SU-DHL-6 (cell line): ENCODE results near the gene ARR3.

Source experiments
- H2AFZ ChIP-seq: fragments of 200-600 bp; sonication (generic); 2 replicates; pipeline ENCODE4 v1.6.1; 2014; ENCODE audit warnings: low read depth, mild to moderate bottlenecking, moderate library complexity, mixed read lengths, antibody characterized with exemption, low read length; ENCODE audit not compliant: severe bottlenecking
- H3F3A ChIP-seq: fragments of 200-600 bp; shearing (Covaris generic); 2 replicates; pipeline ENCODE4 v1.6.0; 2016; ENCODE audit warnings: antibody characterized with exemption, mild to moderate bottlenecking; ENCODE audit not compliant: insufficient read depth
- H3K27ac ChIP-seq: fragments of 200-600 bp; sonication (generic); 2 replicates; pipeline ENCODE4 v1.5.1; 2016; ENCODE audit warnings: low read depth, mild to moderate bottlenecking, low read length, moderate library complexity, mixed read lengths
- H3K27me3 ChIP-seq: fragments of 200-600 bp; sonication (generic), shearing (Covaris generic); 2 replicates; pipeline ENCODE4 v1.6.0; 2014; ENCODE audit warnings: mild to moderate bottlenecking, low read length
- H3K36me3 ChIP-seq: fragments of 200-600 bp; sonication (generic); 2 replicates; pipeline ENCODE4 v1.6.1; 2014; ENCODE audit warnings: mild to moderate bottlenecking, low read length, mixed read lengths
- H3K4me2 ChIP-seq: fragments of 300-600, 200-600 bp; shearing (Covaris generic), sonication (generic); 2 replicates; pipeline ENCODE4 v1.6.0; 2014; ENCODE audit warnings: low read length, low read depth, mild to moderate bottlenecking; ENCODE audit not compliant: poor library complexity, severe bottlenecking
- H3K4me3 ChIP-seq: fragments of 200-600 bp; sonication (generic); 2 replicates; pipeline ENCODE4 v1.5.1; 2014; ENCODE audit warnings: antibody characterized with exemption, low read length, mild to moderate bottlenecking, mixed read lengths; ENCODE audit not compliant: insufficient read depth, poor library complexity, severe bottlenecking
- H3K79me2 ChIP-seq: fragments of 200-600 bp; sonication (generic); 2 replicates; pipeline ENCODE4 v1.6.1; 2014; ENCODE audit warnings: mild to moderate bottlenecking, low read length, moderate library complexity; ENCODE audit not compliant: insufficient read depth
- H3K9ac ChIP-seq: fragments of 200-600 bp; sonication (generic); 2 replicates; pipeline ENCODE4 v1.7.0; 2014; ENCODE audit warnings: mild to moderate bottlenecking, low read length
- H3K9me2 ChIP-seq: fragments of 200-600 bp; sonication (generic); replicated peaks from 2 replicates; pipeline ENCODE4 v1.6.1; 2014; ENCODE audit warnings: low read length; ENCODE audit not compliant: insufficient read depth
- H3K9me3 ChIP-seq: fragments of 200-600 bp; sonication (generic); 2 replicates; pipeline ENCODE4 v1.6.1; 2014; ENCODE audit warnings: low read length, mixed read lengths; ENCODE audit not compliant: insufficient read depth
- H4K20me1 ChIP-seq: fragments of 200-600 bp; sonication (generic); 2 replicates; pipeline ENCODE4 v1.6.1; 2014; ENCODE audit warnings: low read depth, mild to moderate bottlenecking, antibody characterized with exemption, low read length, moderate library complexity, mixed read lengths
- CTCF ChIP-seq: fragments of 200-600 bp; sonication (generic); IDR thresholded peaks from one replicate; pipeline ENCODE4 v1.5.1; 2017; ENCODE audit warnings: antibody characterized with exemption, mild to moderate bottlenecking, low read length, moderate library complexity; ENCODE audit not compliant: insufficient read depth, poor library complexity, severe bottlenecking
- EZH2phosphoT487 ChIP-seq: fragments of 200-600 bp; sonication (generic), shearing (Covaris generic); conservative IDR thresholded peaks from 2 replicates; pipeline ENCODE4 v1.6.1; 2018; ENCODE audit warnings: mild to moderate bottlenecking, antibody characterized with exemption, low read length, moderate library complexity, mixed read lengths

ARR3 gene

GRCh38 chrX:70268034-70268433, at the start of gene ARR3:
TSS of gene ARR3 (plus strand) at chrX:70268334. CDS start at chrX:70269386, 1,052 bp downstream.
- Histone ChIP-seq H4K20me1 (no peaks in the 10 kb centered on the region), H3K9me3 (no peaks in the 10 kb centered on the region)

GRCh38 chrX:70219938-70220764, 48.0 kb upstream of the ARR3 start:
- Histone ChIP-seq H3K9me2 (no peaks in the 10 kb centered on the region), H4K20me1 (no peaks in the 10 kb centered on the region), H3K27ac (no peak overlapping the region), H3K9me3 (no peaks in the 10 kb centered on the region), H3K4me3 (no peak overlapping the region), H3K79me2 (no peaks in the 10 kb centered on the region), H3F3A (no peaks in the 10 kb centered on the region), H3K27me3 (no peaks in the 10 kb centered on the region), H3K4me2 (no peak overlapping the region), H3K9ac (no peak overlapping the region), H2AFZ (no peak overlapping the region), H3K36me3 (no peaks in the 10 kb centered on the region)
- no peak for TF ChIP-seq EZH2phosphoT487
- TF ChIP-seq CTCF: no peak

More at GRCh38 chrX:70268034-70268433, at the start of gene ARR3:
- H3K9me2 ChIP-seq: no peaks in the 10 kb centered on the region
- H3K79me2 ChIP-seq: no peaks in the 10 kb centered on the region
- H2AFZ ChIP-seq: no peak within 1 kb of the TSS
- H3K4me2 ChIP-seq: no peak within 1 kb of the TSS
- no peak within 1 kb of the TSS for H3K9ac ChIP-seq
- no peak for TF ChIP-seq CTCF
- TF ChIP-seq EZH2phosphoT487: no peak
- H3K27me3 ChIP-seq: no peaks in the 10 kb centered on the region
- no peaks in the 10 kb centered on the region for H3K36me3 ChIP-seq
- no peak within 1 kb of the TSS for H3K4me3 ChIP-seq
- no peak within 1 kb of the TSS for H3K27ac ChIP-seq
- no peaks in the 10 kb centered on the region for H3F3A ChIP-seq

GRCh38 chrX:70226048-70226447, 42.1 kb upstream of the ARR3 start:
- no peak overlapping the region for H3K4me3 ChIP-seq
- no peak overlapping the region for H3K9ac ChIP-seq
- no peaks in the 10 kb centered on the region for H3K27me3 ChIP-seq
- no peaks in the 10 kb centered on the region for H3K9me3 ChIP-seq
- H3K9me2 ChIP-seq: no peaks in the 10 kb centered on the region
- no peak overlapping the region for H3K27ac ChIP-seq
- no peaks in the 10 kb centered on the region for H3K79me2 ChIP-seq
- no peaks in the 10 kb centered on the region for H3F3A ChIP-seq
- TF ChIP-seq EZH2phosphoT487 (no peak), CTCF (no peak)
- no peak overlapping the region for H3K4me2 ChIP-seq
- no peak overlapping the region for H2AFZ ChIP-seq
- H4K20me1 ChIP-seq: no peaks in the 10 kb centered on the region
- no peaks in the 10 kb centered on the region for H3K36me3 ChIP-seq
